NCI-H2196 treated with DMSO at 0.1 percent for 48 hours (cell line): ENCODE results near the gene MRM1.
A peak's percentile ranks its signal among the peaks of the same experiment; 100 is the strongest.

Source experiments
- DNase-seq: peaks from one replicate; lab custom pipeline; 2025; ENCODE audit not compliant: unreplicated experiment; lab: John Stamatoyannopoulos, UW

MRM1 gene

GRCh38 chr17:36601303-36602029 lies at the start of gene MRM1:
TSS of gene MRM1 (plus strand) at chr17:36601583. CDS start at chr17:36601811, 228 bp downstream.
- DNase-seq, result peak; percentile 56

GRCh38 chr17:36553459-36553858 lies 47.9 kb upstream of the MRM1 start:
- no peak for DNase-seq

- DNase-seq, result no peak
These were observed 35.3 kb upstream of the MRM1 start for GRCh38 chr17:36566081-36566480.

- no peak for DNase-seq
These were observed 26.4 kb upstream of the MRM1 start for GRCh38 chr17:36575028-36575427.

GRCh38 chr17:36576793-36577192 lies 24.6 kb upstream of the MRM1 start:
- no peak for DNase-seq

GRCh38 chr17:36578671-36579070 lies 22.7 kb upstream of the MRM1 start:
- no peak for DNase-seq

GRCh38 chr17:36583787-36584186 lies 17.6 kb upstream of the MRM1 start:
- DNase-seq, result no peak

GRCh38 chr17:36586138-36586537 lies 15.2 kb upstream of the MRM1 start:
- no peak for DNase-seq

- no peak for DNase-seq
These were observed 11.3 kb upstream of the MRM1 start for GRCh38 chr17:36590082-36590481.

GRCh38 chr17:36591434-36592315 lies 9.7 kb upstream of the MRM1 start, which contains the start of gene DHRS11:
TSS of gene DHRS11 (plus strand) at chr17:36591879. CDS start at chr17:36592010, 131 bp downstream.
- peak; percentile 34 for DNase-seq

GRCh38 chr17:36592316-36592715 lies 9.1 kb upstream of the MRM1 start:
- DNase-seq, result no peak

GRCh38 chr17:36592716-36593321 lies 8.6 kb upstream of the MRM1 start:
- DNase-seq, result no peak

GRCh38 chr17:36593656-36594316 lies 7.6 kb upstream of the MRM1 start:
- DNase-seq, result no peak

GRCh38 chr17:36594626-36595401 lies 6.6 kb upstream of the MRM1 start:
- no peak for DNase-seq

- DNase-seq, result no peak
These were observed 4.2 kb upstream of the MRM1 start for GRCh38 chr17:36597226-36597625.

GRCh38 chr17:36597866-36598777 lies 3.3 kb upstream of the MRM1 start:
- no peak for DNase-seq

GRCh38 chr17:36598951-36599401 lies 2.4 kb upstream of the MRM1 start:
- DNase-seq, result no peak

- no peak for DNase-seq
These were observed 1.7 kb upstream of the MRM1 start for GRCh38 chr17:36599546-36600250.

GRCh38 chr17:36600465-36600864 lies 918 bp upstream of the MRM1 start:
- no peak for DNase-seq
